ENCODE results near the gene OPHN1. TPM values are rescaled to one million over a fixed set of nuclear protein-coding genes. Genes with fewer than 3 reads are reported as not detected.

Gene OPHN1
- total and polyA plus RNA-seq, 7 donors, result 0.47 to 3.7 (median 2.4) TPM

- Histone ChIP-seq H3K4me1 (no peaks in the 10 kb centered on the region), H3K9me3 (peaks cover 28% of the 10 kb centered on the region), H3K27ac (no peak overlapping the region), H3K27me3 (ENCODE audit: insufficient read depth in 3 of 3, low read length in 2 of 3) (no peaks in the 10 kb centered on the region), H3K36me3 (ENCODE audit: insufficient read depth in 1 of 2, low read depth in 1 of 2) (no peaks in the 10 kb centered on the region), H3K4me3 (no peak overlapping the region)
- TF ChIP-seq CTCF (IDR thresholded peaks at IDR 0.05), result no peak
- intact Hi-C loops (cut with DNase I), result no loop called here
- ATAC-seq, result no peak
- DNase-seq, result no peak
Measured at GRCh38 chrX:67998540-67998939, 434.8 kb downstream of the OPHN1 start.

Other genes starting within 250 kb of the OPHN1 start
- gene YIPF6, start 65.6 kb upstream of the OPHN1 start, total RNA-seq, result 10 to 100 TPM; 30.4 to 43.3 (median 35.8) TPM
- gene YIPF6, start 65.6 kb upstream of the OPHN1 start, polyA plus RNA-seq, result 10 to 100 TPM; 12.9 to 27.2 (median 15.2) TPM
- 10 to 100 TPM in 2 of 4 donors, 1 to 10 TPM in 2; 8.2 to 15.8 (median 11.5) TPM for gene STARD8, start 214.2 kb upstream of the OPHN1 start, total RNA-seq
- 10 to 100 TPM in 1 of 3 donors, 1 to 10 TPM in 2; 4.2 to 25.8 (median 5.0) TPM for gene STARD8, start 214.2 kb upstream of the OPHN1 start, polyA plus RNA-seq

All from psoas muscle (tissue), 8 donors.